Measurements from ENCODE around the gene GPC5.

DNA sequence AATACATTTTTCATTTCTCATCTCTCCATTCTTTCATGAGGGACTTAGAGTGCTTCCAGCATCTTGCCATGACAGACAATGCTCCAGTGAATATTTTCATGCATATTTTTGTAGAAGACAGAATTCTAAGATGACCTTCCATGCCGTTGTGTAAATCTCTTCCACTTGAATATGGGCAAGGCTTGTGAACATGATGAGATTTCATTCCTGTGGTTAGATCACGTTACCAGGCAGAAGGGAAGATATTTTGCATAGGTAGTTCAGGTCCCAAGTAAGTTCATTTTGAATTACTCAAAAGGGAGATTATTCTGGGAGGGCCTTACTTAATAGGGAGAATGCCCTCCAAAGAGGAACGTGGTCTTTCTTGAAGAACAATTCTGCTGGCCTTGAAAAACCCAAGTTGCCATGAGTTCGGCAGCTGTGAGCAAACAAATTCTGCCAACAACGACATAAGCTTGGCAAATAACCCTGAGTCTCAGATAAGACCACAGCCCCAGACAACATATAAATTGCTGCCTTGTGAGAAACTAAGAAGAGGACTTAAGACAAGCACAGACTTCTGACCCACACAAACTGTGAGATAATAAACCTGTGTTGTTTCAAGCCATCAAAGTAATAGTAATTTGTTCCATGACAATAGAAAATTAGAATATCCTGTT is 1427.6 kb downstream of the GPC5 start:
- TF ChIP-seq CTCF (IDR thresholded peaks at IDR 0.05): no peak
- TF ChIP-seq EZH2 (IDR thresholded peaks at IDR 0.05): no peak
